Measurements from ENCODE around the gene AKAP12. TPM values are rescaled to one million over a fixed set of nuclear protein-coding genes. Genes with fewer than 3 reads are reported as not detected.

Gene AKAP12
- total RNA-seq, 4 donors from 2014 or later, result 25.7 to 61.7 (median 53.1) TPM

- DNase-seq, result no peak
- peaks cover 35% of the 10 kb centered on the region for H3K27me3 ChIP-seq
- no peaks in the 10 kb centered on the region for H3K9me3 ChIP-seq
- no peak overlapping the region for H3K4me3 ChIP-seq
- H3K36me3 ChIP-seq, result no peaks in the 10 kb centered on the region
- 67 to 69% methylated on average over 6 of the region's 6 CpGs for WGBS, 2 donors (ENCODE audit: low coverage in 1 of 2)
- no peak for TF ChIP-seq POLR2AphosphoS5 (IDR thresholded peaks at IDR 0.05)
- TF ChIP-seq, protein P1, sequence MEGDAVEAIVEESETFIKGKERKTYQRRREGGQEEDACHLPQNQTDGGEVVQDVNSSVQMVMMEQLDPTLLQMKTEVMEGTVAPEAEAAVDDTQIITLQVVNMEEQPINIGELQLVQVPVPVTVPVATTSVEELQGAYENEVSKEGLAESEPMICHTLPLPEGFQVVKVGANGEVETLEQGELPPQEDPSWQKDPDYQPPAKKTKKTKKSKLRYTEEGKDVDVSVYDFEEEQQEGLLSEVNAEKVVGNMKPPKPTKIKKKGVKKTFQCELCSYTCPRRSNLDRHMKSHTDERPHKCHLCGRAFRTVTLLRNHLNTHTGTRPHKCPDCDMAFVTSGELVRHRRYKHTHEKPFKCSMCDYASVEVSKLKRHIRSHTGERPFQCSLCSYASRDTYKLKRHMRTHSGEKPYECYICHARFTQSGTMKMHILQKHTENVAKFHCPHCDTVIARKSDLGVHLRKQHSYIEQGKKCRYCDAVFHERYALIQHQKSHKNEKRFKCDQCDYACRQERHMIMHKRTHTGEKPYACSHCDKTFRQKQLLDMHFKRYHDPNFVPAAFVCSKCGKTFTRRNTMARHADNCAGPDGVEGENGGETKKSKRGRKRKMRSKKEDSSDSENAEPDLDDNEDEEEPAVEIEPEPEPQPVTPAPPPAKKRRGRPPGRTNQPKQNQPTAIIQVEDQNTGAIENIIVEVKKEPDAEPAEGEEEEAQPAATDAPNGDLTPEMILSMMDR (IDR thresholded peaks at IDR 0.05), result no peak
- no peak for TF ChIP-seq EP300 (IDR thresholded peaks at IDR 0.05; ENCODE audit: low read depth)
- no peak for TF ChIP-seq POLR2A (IDR thresholded peaks at IDR 0.05)
- peaks cover 0 to 8% (median 3%) of the 10 kb centered on the region in 4 donors for H3K4me1 ChIP-seq
- intact Hi-C loops (cut with DNase I; ENCODE audit: low total_unique reads), result no loop called here
- no peak overlapping the region for H3K27ac ChIP-seq
- in situ Hi-C loops (cut with MboI; ENCODE audit: low pct_ligation_motif_present in 1 of 4, low pct_unique_long_range_greater_than_20kb in 1 of 4, low sequenced_read_pairs in 3 of 4), result no loop called here
Measured at GRCh38 chr6:151236668-151237401, 2.9 kb upstream of the AKAP12 start.

DNA sequence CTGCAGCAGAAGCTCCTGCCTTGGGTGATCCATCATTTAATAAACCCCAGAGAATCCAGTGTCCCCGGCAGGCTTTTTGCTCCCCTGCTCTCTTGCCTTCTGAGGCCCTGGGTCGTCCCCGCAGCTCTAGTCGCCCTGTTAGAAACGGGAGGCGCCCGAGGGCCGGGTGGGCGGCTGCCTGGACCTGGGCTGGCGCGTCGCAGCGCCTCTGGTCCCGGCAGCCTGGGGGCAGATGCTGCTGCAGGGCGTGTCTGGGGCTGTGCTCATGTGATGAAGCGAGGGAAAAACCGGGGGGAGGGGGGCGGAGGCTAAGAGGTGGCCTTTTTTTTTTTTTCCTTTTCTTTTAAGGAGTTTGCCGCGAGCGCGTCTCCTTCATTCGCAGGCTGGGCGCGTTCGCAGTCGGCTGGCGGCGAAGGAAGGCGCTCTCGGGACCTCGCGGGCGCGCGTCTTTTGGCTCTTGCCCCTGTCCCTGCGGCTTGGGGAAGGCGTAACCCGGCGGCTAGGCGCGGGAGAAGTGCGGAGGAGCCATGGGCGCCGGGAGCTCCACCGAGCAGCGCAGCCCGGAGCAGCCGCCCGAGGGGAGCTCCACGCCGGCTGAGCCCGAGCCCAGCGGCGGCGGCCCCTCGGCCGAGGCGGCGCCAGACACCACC, 394 bp downstream of the AKAP12 start:
- 2% methylated on average over 46 of the region's 60 CpGs; no CpG with 5 or more reads in 1 of the 2 donors for WGBS, 2 donors (ENCODE audit: low coverage in 1 of 2)
- H3K36me3 ChIP-seq, result no peaks in the 10 kb centered on the region
- peaks cover 0 to 8% (median 3%) of the 10 kb centered on the region in 4 donors for H3K4me1 ChIP-seq
- intact Hi-C loops (cut with DNase I; ENCODE audit: low total_unique reads), result loop anchor here (2.0 to 10.0 kb wide), 4 partner anchors 55 to 225 kb away; no protein-coding TSS in a partner anchor
- H3K9me3 ChIP-seq, result no peaks in the 10 kb centered on the region
- H3K27me3 ChIP-seq, result peaks cover 53% of the 10 kb centered on the region
- in situ Hi-C loops (cut with MboI; ENCODE audit: low pct_ligation_motif_present in 1 of 4, low pct_unique_long_range_greater_than_20kb in 1 of 4, low sequenced_read_pairs in 3 of 4), result no loop called here
- peak; percentile 72 for DNase-seq
- peak overlapping the region; percentile 85 to 97 (median 93) for H3K27ac ChIP-seq
- peak overlapping the region; percentile 58 to 91 (median 72) for H3K4me3 ChIP-seq
- TF ChIP-seq, protein P1 (IDR thresholded peaks at IDR 0.05), result no peak
- TF ChIP-seq POLR2A (IDR thresholded peaks at IDR 0.05) (peak; percentile 74), POLR2AphosphoS5 (IDR thresholded peaks at IDR 0.05) (peak; percentile 83 to 89 (median 83)), EP300 (IDR thresholded peaks at IDR 0.05; ENCODE audit: low read depth) (no peak)

DNA sequence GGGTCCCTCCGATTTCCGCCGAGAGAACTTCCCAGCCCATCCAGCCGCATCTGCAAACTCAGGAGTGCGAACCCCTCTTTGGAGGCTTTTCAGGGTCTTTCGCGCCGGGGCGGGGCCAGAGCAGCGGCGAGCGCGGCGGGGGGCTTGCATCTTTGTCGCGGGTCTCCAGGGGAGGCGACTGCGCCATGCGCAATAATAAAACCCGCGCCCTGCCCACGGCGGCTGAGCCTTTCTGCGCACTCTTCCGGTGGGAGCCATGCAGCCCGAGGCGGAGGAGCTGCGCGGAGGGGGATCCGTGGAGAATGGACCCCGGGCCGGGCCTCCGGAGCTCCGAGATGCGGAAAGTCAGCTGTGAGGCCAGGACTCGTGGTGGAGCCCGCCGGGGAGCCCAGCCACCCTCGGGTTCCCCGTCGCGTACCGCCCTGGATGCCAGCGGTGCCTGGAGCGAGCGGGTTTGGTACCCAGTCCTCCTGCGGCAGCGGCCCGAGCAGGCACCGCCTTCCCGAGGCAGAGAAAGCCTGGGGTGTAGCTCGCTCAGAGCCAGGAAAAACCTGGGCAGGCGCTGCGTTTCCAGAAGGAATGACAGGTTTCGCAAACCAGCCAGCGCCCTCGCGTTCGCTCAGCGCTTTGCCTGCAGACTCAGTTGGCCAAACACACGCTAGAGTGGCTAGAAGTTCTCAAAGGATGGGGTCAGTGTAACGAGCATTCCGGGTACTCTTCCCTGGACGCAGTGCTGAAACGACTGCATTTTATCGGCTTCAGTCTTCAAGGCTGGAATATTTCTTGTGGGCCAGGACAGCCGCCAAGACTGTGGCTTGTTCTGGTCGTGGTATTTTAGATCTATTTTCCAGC, 1.2 kb downstream of the AKAP12 start:
- peak; percentile 28 for DNase-seq
- in situ Hi-C loops (cut with MboI; ENCODE audit: low pct_ligation_motif_present in 1 of 4, low pct_unique_long_range_greater_than_20kb in 1 of 4, low sequenced_read_pairs in 3 of 4) (no loop called here), intact Hi-C loops (cut with DNase I; ENCODE audit: low total_unique reads) (loop anchor here (2.0 to 10.0 kb wide), 4 partner anchors 54 to 226 kb away; no protein-coding TSS in a partner anchor)
- TF ChIP-seq EP300 (IDR thresholded peaks at IDR 0.05; ENCODE audit: low read depth) (no peak), POLR2AphosphoS5 (IDR thresholded peaks at IDR 0.05) (peak in 2 of 3 donors; percentile 42 to 48), POLR2A (IDR thresholded peaks at IDR 0.05) (peak; percentile 28)
- TF ChIP-seq, protein P1 (IDR thresholded peaks at IDR 0.05), result no peak
- 3% methylated on average over 62 of the region's 68 CpGs; no CpG with 5 or more reads in 1 of the 2 donors for WGBS, 2 donors (ENCODE audit: low coverage in 1 of 2)
- peak overlapping the region; percentile 85 to 97 (median 93) for H3K27ac ChIP-seq
- H3K4me3 ChIP-seq, result peak overlapping the region; percentile 58 to 91 (median 72)
- H3K27me3 ChIP-seq, result peaks cover 53% of the 10 kb centered on the region
- H3K36me3 ChIP-seq, result no peaks in the 10 kb centered on the region
- peaks cover 0 to 8% (median 3%) of the 10 kb centered on the region in 4 donors for H3K4me1 ChIP-seq
- H3K9me3 ChIP-seq, result no peaks in the 10 kb centered on the region
